DMS53 treated with DMSO at 0.1 percent for 48 hours (cell line): ENCODE data around the gene ROPN1L.
"Not testable (repeated sequence)": the region's sequence is repeated elsewhere in the genome, so short reads cannot be mapped to it uniquely, and the experiment has no call there.

ENCODE experiments used
- DNase-seq: peaks from one replicate; lab custom pipeline; 2025; ENCODE audit not compliant: unreplicated experiment; lab: John Stamatoyannopoulos, UW

Gene ROPN1L

DNA sequence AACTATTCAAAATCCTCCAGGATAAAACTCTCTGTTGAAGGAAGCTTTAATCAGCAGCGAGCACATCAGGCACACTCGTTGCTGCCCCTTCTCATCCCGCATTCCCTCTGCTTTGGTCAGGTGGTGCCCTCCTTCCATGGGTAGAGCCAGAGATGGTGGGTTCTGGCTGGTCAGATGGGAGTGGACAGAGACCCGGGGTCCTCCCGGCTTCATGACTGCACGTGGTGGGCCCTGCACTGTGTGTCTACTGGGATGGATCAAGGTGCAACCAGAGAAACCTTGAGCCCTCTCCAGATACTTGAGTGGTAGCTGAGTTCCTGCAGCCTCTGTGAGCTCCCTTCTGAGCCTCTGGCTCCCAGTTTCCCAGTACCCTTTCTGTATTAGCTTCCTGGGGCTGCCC is 36.3 kb downstream of the ROPN1L start:
- no peak for DNase-seq

DNA sequence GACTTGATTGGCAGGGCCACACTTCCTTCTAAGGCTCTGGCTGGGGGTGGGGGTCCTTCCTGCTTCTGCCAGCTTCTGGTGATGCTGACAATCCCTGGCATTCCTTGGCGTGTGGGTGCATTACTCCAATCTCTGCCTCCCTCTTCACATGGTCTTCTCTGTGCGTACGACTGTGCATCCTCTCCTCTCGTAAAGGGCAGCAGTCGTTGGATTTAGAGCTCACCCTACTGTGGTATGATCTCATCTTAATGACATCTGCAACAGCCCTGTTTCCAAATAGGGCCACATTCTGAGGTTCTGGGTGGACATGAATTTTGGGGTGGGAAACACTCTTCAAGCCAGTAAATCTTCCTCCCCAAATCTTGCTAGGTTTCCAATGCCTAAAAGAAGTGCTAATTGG is 36.8 kb downstream of the ROPN1L start:
- DNase-seq, result no peak

DNA sequence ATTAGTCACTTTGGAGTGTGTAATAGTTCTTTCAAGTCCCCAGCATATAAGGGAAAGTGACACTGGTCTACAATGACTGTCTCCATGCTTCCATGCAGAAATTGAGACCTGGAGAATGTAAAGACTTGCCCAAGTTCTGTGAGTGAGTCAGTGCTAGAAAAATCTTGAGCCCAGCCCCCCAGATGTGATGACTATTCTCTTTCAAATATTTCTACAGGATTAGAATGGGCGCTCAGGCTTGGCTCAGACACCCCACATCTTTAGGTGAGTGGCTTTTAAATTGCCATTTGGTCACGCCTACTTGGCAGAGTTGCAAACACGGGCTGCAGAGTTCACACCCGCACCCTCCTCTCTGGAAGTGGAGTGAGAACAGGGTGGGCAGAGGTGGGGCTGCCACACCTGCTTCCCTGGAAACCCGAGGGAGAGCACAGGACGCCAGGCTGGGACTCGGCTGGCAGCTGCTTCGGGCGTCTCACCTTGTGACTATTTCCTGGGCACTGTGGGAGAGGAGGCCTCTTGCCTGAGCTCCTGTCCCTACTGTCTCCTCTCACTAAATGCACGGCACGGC is 37.6 kb downstream of the ROPN1L start:
- DNase-seq, result no peak

DNA sequence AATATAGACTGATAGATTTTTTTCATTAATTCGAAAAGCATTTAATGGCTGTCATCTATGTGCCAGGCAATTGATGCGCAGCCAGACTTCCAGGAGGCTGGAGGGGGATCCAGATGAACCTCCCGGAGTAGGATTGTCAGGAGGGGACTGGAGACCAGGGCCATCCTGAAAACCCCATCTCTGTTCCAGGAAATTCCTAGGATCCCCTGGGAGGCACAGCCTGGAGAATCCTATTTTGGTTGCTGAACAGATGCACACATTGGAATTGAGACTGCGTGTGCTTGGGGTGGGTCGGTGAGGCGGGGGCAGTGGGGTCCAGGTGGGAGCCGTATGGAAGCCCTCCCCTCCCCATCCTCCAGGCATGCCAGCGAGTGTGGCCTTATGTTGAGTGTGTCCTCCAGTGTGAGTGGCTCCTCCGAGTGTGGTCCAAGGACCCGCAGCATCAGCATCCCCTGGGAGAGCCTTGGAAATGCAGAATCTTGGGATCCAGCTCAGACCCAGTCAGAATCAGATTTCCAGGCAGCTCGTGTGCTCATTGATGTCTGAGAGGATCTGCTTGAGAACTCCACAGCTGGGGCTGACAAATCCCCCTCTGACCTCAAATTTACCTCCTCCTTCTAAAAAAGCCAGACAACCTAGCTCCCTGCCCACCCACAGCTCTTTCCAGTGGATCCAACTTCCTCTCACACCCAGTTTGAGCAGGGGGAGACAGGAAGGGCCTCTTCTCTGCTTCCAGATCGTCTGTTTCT is 38.7 kb downstream of the ROPN1L start:
- no peak for DNase-seq

DNA sequence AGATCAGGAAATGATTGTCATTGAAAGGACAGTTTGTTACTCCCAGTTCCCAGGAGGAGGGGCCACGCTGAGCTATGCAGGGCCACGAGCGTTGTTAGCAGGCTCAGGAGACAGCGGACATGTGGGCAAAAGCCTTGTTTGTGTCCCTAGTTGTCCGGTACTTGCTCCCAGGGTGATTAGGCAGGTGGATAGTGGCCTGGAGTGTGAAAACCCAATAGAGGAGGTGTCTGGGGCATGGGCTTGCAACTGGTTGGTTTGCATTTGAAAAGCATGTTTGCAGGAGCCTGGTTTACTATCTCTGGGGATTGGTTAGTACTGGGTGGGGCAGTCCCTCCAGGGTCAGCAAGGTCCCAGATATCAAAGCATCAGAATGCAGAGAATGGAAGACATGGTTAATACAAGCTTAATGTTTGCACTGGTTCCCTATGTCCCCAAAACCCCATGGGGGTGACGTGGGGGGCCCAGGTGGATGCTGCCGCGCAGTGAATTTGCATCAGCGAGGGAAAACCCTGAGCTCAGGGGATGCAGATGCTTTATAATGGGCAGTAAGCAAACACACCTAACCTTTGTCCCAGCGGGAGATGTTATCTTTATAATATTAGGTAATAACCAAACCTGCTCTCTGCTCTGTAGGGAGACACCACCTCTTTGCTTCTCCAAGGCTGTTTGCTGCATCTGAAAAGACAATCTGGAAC is 39.7 kb downstream of the ROPN1L start:
- DNase-seq, result no peak

- no peak for DNase-seq
Observed at GRCh38 chr5:10482791-10483530, 41.3 kb downstream of the ROPN1L start.

GRCh38 chr5:10484774-10485141 is 43.1 kb downstream of the ROPN1L start:
- no peak for DNase-seq

GRCh38 chr5:10485142-10485795 is 43.6 kb downstream of the ROPN1L start:
- DNase-seq, result no peak

GRCh38 chr5:10485897-10486296 is 44.2 kb downstream of the ROPN1L start:
- DNase-seq, result no peak

DNA sequence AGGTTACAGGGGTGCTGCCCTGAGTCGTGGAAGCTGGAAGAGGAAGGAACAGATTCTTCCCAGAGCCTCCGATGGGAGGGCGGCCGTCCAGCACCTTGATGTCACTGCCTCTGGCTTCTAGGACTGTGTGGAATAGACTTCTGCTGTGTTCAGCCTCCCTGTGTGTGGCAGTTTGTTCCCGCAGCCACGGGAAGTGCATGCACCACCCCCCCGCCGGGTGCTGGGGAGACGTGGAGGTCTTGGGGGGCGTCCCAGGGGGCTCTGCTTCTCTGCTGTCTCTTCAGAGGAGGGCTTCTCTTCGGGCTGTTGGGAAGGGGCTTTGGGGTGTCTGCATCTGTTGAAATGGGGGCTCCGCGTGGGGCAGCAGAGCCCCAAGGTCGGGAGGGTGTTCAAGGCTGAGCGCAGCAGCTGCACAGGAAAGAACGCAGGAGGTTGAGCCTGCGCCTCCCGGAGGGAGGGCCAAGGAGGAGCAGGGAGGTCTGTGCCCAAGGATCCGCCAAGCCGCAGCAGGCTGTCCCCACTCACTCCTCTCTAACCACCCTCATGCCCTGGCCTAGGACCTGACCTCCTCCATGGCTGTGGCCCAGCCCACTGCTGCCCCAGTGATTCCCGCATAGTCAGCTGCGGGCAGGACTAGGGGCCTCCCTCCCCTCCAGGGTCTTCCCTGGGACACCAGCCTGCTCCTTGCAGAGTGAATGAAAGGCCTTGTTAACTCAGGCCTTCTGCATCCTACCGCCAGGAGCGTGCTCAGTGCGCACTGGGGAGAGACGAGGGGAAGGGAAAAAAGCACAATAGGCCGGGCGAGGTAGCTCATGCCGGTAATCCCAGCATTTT is 45.0 kb downstream of the ROPN1L start:
- DNase-seq, result no peak

DNA sequence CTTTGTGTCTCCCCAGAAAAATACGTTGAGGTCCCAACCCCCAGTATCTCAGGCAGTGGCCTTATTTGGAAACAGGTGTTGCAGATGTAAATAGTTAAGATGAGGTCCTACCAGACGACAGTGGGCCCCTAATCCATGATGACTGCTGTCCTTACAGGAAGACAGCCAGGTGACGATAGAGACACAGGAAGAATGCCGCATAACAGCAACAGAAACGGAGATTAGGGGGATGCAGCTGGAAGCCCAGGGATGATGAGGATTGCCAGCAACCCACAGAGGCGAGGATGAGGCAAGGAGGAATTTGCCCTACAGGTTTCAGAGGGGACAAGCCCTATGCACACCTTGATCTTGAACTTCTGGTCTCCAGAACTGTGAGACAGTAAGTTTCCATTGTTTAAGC is 46.5 kb downstream of the ROPN1L start:
- no peak for DNase-seq

DNA sequence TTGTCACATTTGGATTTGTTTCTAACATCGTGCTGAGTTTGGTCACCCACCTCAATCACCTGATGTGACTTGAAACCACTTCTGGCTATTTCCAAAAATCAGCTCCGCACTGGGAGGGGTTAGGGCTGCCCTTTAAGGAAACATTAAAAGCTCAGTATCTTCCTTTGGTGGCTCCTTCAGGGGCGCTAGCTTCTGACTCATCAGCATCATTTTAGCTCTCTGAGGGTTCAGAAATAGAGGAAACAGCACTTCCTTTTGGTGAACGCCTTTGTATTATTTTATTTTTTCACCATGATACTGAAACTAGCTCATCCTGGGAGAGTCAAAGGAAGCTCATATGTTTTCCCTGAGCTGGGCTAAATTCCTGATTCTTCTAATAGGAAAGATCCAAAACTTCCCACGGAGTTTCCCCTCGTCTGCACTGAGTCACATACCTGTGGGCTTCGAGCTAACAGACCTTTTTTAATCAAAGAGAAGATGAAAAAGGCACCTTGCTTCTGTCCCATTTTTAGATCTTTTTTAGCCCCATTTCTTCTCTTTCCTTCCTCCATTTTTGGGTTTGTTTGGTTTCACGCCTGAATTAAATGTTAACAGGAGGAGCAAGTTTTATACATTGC is 48.2 kb downstream of the ROPN1L start:
- no peak for DNase-seq

GRCh38 chr5:10490927-10491672 is 49.4 kb downstream of the ROPN1L start:
- no peak for DNase-seq

- no peak for DNase-seq
Observed at GRCh38 chr5:10491673-10492026, 50.0 kb downstream of the ROPN1L start.

- no peak for DNase-seq
Observed at GRCh38 chr5:10493884-10494283, 52.2 kb downstream of the ROPN1L start.

DNA sequence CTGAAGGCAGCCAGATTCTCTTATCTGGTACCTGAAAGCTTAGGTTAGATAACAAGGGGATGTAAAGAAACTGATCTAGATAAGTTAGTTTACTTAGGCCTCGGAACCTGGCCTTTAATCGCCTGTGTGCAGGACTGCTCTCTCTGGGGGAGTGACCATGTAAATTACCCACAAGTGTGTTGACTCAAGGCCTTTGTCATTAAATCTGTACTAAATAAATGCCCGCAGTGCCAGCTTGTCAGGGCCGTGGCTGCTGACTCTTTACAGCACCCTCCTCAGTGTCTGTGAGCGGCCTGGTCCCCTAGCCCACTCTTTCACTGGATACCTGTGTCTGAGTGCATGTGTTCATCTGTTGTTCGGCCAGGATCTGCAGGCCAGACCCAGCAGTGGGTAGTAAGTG is 52.8 kb downstream of the ROPN1L start:
- not testable (repeated sequence) for DNase-seq

GRCh38 chr5:10497554-10497953 is 55.9 kb downstream of the ROPN1L start:
- DNase-seq, result no peak

- no peak for DNase-seq
Observed at GRCh38 chr5:10498350-10498749, 56.7 kb downstream of the ROPN1L start.

GRCh38 chr5:10499066-10499465 is 57.4 kb downstream of the ROPN1L start:
- DNase-seq, result no peak
